Stromal cell of bone marrow (primary cell): Measurements from ENCODE around the gene RGPD3.
A peak's percentile ranks its signal among the peaks of the same experiment; 100 is the strongest.
"Not testable (repeated sequence)": the region's sequence is repeated elsewhere in the genome, so short reads cannot be mapped to it uniquely, and the experiment has no call there.

Experiments used
- DNase-seq: peaks from one replicate; pipeline ENCODE4 v3.0.0-alpha.2; 2012; ENCODE audit warnings: low read depth

The RGPD3 gene

GRCh38 chr2:106486551-106487385 is 18.6 kb upstream of the RGPD3 start, which contains the start of gene CD8B2:
Gene CD8B2 (plus strand): TSS chr2:106487364. CDS start chr2:106487427, 63 bp downstream.
- not testable (repeated sequence) for DNase-seq

GRCh38 chr2:106479563-106479962 is 11.3 kb upstream of the RGPD3 start:
- DNase-seq = not testable (repeated sequence)

- DNase-seq = not testable (repeated sequence)
These were observed 9.4 kb upstream of the RGPD3 start for GRCh38 chr2:106477647-106478046.

- DNase-seq = not testable (repeated sequence)
These were observed 2.4 kb upstream of the RGPD3 start for GRCh38 chr2:106470658-106471057.

GRCh38 chr2:106467516-106467915 is 697 bp downstream of the RGPD3 start:
- DNase-seq = not testable (repeated sequence)

- DNase-seq = not testable (repeated sequence)
These were observed 6.3 kb downstream of the RGPD3 start for GRCh38 chr2:106461882-106462281.

- DNase-seq = not testable (repeated sequence)
These were observed 77.5 kb downstream of the RGPD3 start for GRCh38 chr2:106390680-106391079.

GRCh38 chr2:106388814-106389410 is 79.3 kb downstream of the RGPD3 start:
- DNase-seq = not testable (repeated sequence)

GRCh38 chr2:106384548-106384947 is 83.7 kb downstream of the RGPD3 start:
- DNase-seq = not testable (repeated sequence)

- not testable (repeated sequence) for DNase-seq
These were observed 86.3 kb downstream of the RGPD3 start for GRCh38 chr2:106381867-106382266.

GRCh38 chr2:106379567-106379966 is 88.6 kb downstream of the RGPD3 start:
- DNase-seq = not testable (repeated sequence)

GRCh38 chr2:106369182-106369581 is 99.0 kb downstream of the RGPD3 start:
- DNase-seq = not testable (repeated sequence)

GRCh38 chr2:106366204-106366885 is 101.9 kb downstream of the RGPD3 start:
- DNase-seq = no peak

GRCh38 chr2:106363791-106364190 is 104.4 kb downstream of the RGPD3 start:
- peak; percentile 6 for DNase-seq

- DNase-seq = no peak
These were observed 105.4 kb downstream of the RGPD3 start for GRCh38 chr2:106362789-106363188.

GRCh38 chr2:106359512-106359911 is 108.7 kb downstream of the RGPD3 start:
- DNase-seq = no peak

- DNase-seq = no peak
These were observed 109.7 kb downstream of the RGPD3 start for GRCh38 chr2:106358521-106358920.

- no peak for DNase-seq
These were observed 110.1 kb downstream of the RGPD3 start for GRCh38 chr2:106358081-106358480.

- no peak for DNase-seq
These were observed 111.9 kb downstream of the RGPD3 start for GRCh38 chr2:106356291-106356690.

GRCh38 chr2:106353676-106354075 is 114.5 kb downstream of the RGPD3 start:
- DNase-seq = no peak

- no peak for DNase-seq
These were observed 117.2 kb downstream of the RGPD3 start for GRCh38 chr2:106350980-106351379.

GRCh38 chr2:106344302-106344701 is 123.9 kb downstream of the RGPD3 start:
- DNase-seq = no peak

GRCh38 chr2:106343274-106343673 is 124.9 kb downstream of the RGPD3 start:
- no peak for DNase-seq
